Measurements from ENCODE around the gene OPCML. TPM values are rescaled to one million over a fixed set of nuclear protein-coding genes. Genes with fewer than 3 reads are reported as not detected.

The OPCML gene
- total RNA-seq, 2 donors from 2014 or later, result 0.34 TPM; not detected in 1

- intact Hi-C loops (cut with DNase I), result no loop called here
- Histone ChIP-seq H3K36me3 (no peaks in the 10 kb centered on the region), H3K27me3 (replicated peaks; ENCODE audit: insufficient read depth) (no peaks in the 10 kb centered on the region), H3K4me1 (replicated peaks) (no peaks in the 10 kb centered on the region), H3K4me3 (no peak overlapping the region), H3K9me3 (no peaks in the 10 kb centered on the region), H3K27ac (no peak overlapping the region)
- TF ChIP-seq POLR2AphosphoS5 (IDR thresholded peaks at IDR 0.05) (no peak), CTCF (IDR thresholded peaks at IDR 0.05) (no peak), POLR2A (IDR thresholded peaks at IDR 0.05) (no peak)
- WGBS, result 52% methylated on average over 14 of the region's 14 CpGs
- DNase-seq (ENCODE audit: low spot score), result no peak
Observed at GRCh38 chr11:132728026-132728425, 804.3 kb downstream of the OPCML start.

GRCh38 chr11:132721526-132721925 lies 810.8 kb downstream of the OPCML start:
- no peaks in the 10 kb centered on the region for H3K36me3 ChIP-seq
- no peaks in the 10 kb centered on the region for H3K27me3 ChIP-seq (replicated peaks; ENCODE audit: insufficient read depth)
- no peak for TF ChIP-seq POLR2A (IDR thresholded peaks at IDR 0.05)
- TF ChIP-seq CTCF (IDR thresholded peaks at IDR 0.05), result no peak
- no peak for TF ChIP-seq POLR2AphosphoS5 (IDR thresholded peaks at IDR 0.05)
- H3K9me3 ChIP-seq, result no peaks in the 10 kb centered on the region
- no peak overlapping the region for H3K4me3 ChIP-seq
- intact Hi-C loops (cut with DNase I), result no loop called here
- H3K27ac ChIP-seq, result no peak overlapping the region
- no peak for DNase-seq (ENCODE audit: low spot score)
- H3K4me1 ChIP-seq (replicated peaks), result no peaks in the 10 kb centered on the region
- WGBS, result 81% methylated on average over 5 of the region's 5 CpGs

- Histone ChIP-seq H3K27ac (no peak overlapping the region), H3K36me3 (no peaks in the 10 kb centered on the region), H3K9me3 (no peaks in the 10 kb centered on the region), H3K27me3 (replicated peaks; ENCODE audit: insufficient read depth) (no peaks in the 10 kb centered on the region), H3K4me1 (replicated peaks) (no peaks in the 10 kb centered on the region), H3K4me3 (no peak overlapping the region)
- WGBS, result 96% methylated on average over 4 of the region's 4 CpGs
- DNase-seq (ENCODE audit: low spot score), result no peak
- intact Hi-C loops (cut with DNase I), result no loop called here
- TF ChIP-seq CTCF (IDR thresholded peaks at IDR 0.05) (no peak), POLR2A (IDR thresholded peaks at IDR 0.05) (no peak), POLR2AphosphoS5 (IDR thresholded peaks at IDR 0.05) (no peak)
Observed at GRCh38 chr11:132719684-132720083, 812.6 kb downstream of the OPCML start.

GRCh38 chr11:132718711-132719671 lies 813.3 kb downstream of the OPCML start:
- TF ChIP-seq POLR2AphosphoS5 (IDR thresholded peaks at IDR 0.05) (no peak), POLR2A (IDR thresholded peaks at IDR 0.05) (no peak), CTCF (IDR thresholded peaks at IDR 0.05) (no peak)
- DNase-seq (ENCODE audit: low spot score), result no peak
- no peaks in the 10 kb centered on the region for H3K27me3 ChIP-seq (replicated peaks; ENCODE audit: insufficient read depth)
- WGBS, result 68% methylated on average over 25 of the region's 27 CpGs
- no peaks in the 10 kb centered on the region for H3K36me3 ChIP-seq
- no peaks in the 10 kb centered on the region for H3K9me3 ChIP-seq
- no peak overlapping the region for H3K4me3 ChIP-seq
- intact Hi-C loops (cut with DNase I), result no loop called here
- H3K27ac ChIP-seq, result no peak overlapping the region
- no peaks in the 10 kb centered on the region for H3K4me1 ChIP-seq (replicated peaks)

GRCh38 chr11:132717824-132718223 lies 814.5 kb downstream of the OPCML start:
- TF ChIP-seq POLR2AphosphoS5 (IDR thresholded peaks at IDR 0.05), result no peak
- TF ChIP-seq POLR2A (IDR thresholded peaks at IDR 0.05), result no peak
- TF ChIP-seq CTCF (IDR thresholded peaks at IDR 0.05), result no peak
- 80% methylated on average over 8 of the region's 8 CpGs for WGBS
- intact Hi-C loops (cut with DNase I), result no loop called here
- H3K4me1 ChIP-seq (replicated peaks), result no peaks in the 10 kb centered on the region
- no peaks in the 10 kb centered on the region for H3K27me3 ChIP-seq (replicated peaks; ENCODE audit: insufficient read depth)
- no peaks in the 10 kb centered on the region for H3K36me3 ChIP-seq
- DNase-seq (ENCODE audit: low spot score), result no peak
- no peak overlapping the region for H3K27ac ChIP-seq
- no peaks in the 10 kb centered on the region for H3K9me3 ChIP-seq
- no peak overlapping the region for H3K4me3 ChIP-seq

Measured in prostate gland (tissue), 2 donors.